IPS-15b (cell line): Measurements from ENCODE around the gene CNN2.

Experiments
- H3K27me3 ChIP-seq: one replicate; pipeline ENCODE4 v1.6.1; 2013; ENCODE audit warnings: low read length; ENCODE audit not compliant: control insufficient read depth, insufficient read depth
- H3K36me3 ChIP-seq: one replicate; pipeline ENCODE4 v1.6.1; 2013; ENCODE audit warnings: low read length; ENCODE audit not compliant: control insufficient read depth, insufficient read depth
- H3K4me1 ChIP-seq: one replicate; pipeline ENCODE4 v1.6.1; 2013; ENCODE audit warnings: mild to moderate bottlenecking, low read length; ENCODE audit not compliant: control insufficient read depth, insufficient read depth
- H3K4me3 ChIP-seq: one replicate; pipeline ENCODE4 v1.5.1; 2013; ENCODE audit warnings: low read depth, low read length
- H3K9ac ChIP-seq: one replicate; pipeline ENCODE4 v1.6.1; 2013; ENCODE audit warnings: low read depth, mild to moderate bottlenecking, low read length
- H3K9me3 ChIP-seq: one replicate; pipeline ENCODE4 v1.6.1; 2013; ENCODE audit warnings: mild to moderate bottlenecking, low read length; ENCODE audit not compliant: control insufficient read depth, insufficient read depth

The CNN2 gene

GRCh38 chr19:1069009-1069779, 42.8 kb downstream of the CNN2 start:
- Histone ChIP-seq H3K36me3 (peaks cover 11% of the 10 kb centered on the region), H3K4me3 (no peak overlapping the region), H3K9ac (no peak overlapping the region), H3K9me3 (no peaks in the 10 kb centered on the region), H3K4me1 (peaks cover 8% of the 10 kb centered on the region), H3K27me3 (peaks cover 3% of the 10 kb centered on the region)

DNA sequence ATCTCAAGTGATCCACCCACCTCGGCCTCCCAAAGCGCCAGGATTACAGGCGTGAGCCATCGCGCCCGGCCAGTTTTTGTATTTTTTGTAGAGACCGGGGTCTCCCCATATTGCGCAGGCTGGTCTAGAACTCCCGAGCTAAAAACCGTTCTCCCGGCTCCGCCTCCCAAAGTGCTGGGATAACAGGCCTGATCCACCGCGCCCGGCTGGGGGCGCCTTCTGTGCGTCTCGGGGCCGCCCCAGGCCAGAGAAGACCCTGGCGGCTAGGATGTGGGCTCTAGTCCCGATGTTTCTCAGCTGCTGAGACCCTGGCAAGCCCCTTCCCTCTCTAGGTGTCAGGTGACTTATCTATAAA, 44.1 kb downstream of the CNN2 start:
- Histone ChIP-seq H3K27me3 (no peaks in the 10 kb centered on the region), H3K9me3 (no peaks in the 10 kb centered on the region), H3K4me3 (peak overlapping the region; percentile 70), H3K4me1 (peaks cover 1% of the 10 kb centered on the region), H3K36me3 (peaks cover 13% of the 10 kb centered on the region), H3K9ac (no peak overlapping the region)

- Histone ChIP-seq H3K36me3 (peaks cover 18% of the 10 kb centered on the region), H3K9ac (no peak overlapping the region), H3K4me1 (no peaks in the 10 kb centered on the region), H3K27me3 (no peaks in the 10 kb centered on the region), H3K9me3 (no peaks in the 10 kb centered on the region), H3K4me3 (peak overlapping the region; percentile 70)
Measured at GRCh38 chr19:1070931-1071791, 44.8 kb downstream of the CNN2 start.

- Histone ChIP-seq H3K4me3 (no peak overlapping the region), H3K9ac (no peak overlapping the region), H3K36me3 (peaks cover 19% of the 10 kb centered on the region), H3K27me3 (no peaks in the 10 kb centered on the region), H3K9me3 (no peaks in the 10 kb centered on the region), H3K4me1 (no peaks in the 10 kb centered on the region)
Measured at GRCh38 chr19:1072371-1073015, 46.1 kb downstream of the CNN2 start.

DNA sequence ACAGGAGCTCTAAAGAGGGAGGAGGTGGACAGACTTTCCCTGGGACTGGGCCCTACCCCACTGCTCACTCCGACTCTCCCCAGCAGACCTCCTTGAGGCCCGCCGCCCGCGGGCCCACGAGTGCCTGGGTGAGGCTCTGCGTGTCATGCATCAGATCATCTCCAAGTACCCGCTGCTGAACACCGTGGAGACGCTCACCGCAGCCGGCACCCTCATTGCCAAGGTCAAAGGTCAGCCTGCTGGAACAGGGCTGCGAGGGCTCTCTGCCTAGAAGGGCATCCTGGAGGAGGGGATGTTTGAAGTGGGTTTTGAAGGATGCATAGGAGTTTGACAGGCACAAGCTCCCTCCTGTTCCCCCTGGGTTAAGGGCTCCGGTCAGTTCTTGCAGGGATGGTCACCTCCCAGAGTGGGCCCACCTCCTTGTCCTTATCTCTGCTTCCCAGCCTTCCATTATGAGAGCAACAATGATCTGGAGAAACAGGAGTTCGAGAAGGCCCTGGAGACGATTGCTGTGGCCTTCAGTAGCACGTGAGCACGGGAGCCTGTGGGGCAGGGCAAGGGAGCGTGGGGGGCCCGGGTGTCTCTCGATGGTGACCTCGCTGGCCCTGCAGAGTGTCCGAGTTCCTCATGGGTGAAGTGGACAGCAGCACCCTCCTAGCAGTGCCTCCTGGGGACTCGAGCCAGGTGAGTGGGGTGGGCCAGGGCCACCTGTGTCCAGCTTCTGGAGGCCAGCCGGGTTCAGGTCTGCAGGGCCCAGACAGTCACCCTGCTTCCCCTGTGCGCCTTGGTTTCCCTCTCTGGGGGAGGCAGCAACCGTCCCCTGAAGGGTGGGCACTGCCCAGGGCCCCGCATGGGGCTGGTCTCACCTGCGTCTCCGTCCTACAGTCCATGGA, 46.9 kb downstream of the CNN2 start:
- H3K4me1 ChIP-seq = no peaks in the 10 kb centered on the region
- no peak overlapping the region for H3K9ac ChIP-seq
- H3K9me3 ChIP-seq = no peaks in the 10 kb centered on the region
- H3K4me3 ChIP-seq = no peak overlapping the region
- H3K27me3 ChIP-seq = no peaks in the 10 kb centered on the region
- H3K36me3 ChIP-seq = peaks cover 21% of the 10 kb centered on the region

DNA sequence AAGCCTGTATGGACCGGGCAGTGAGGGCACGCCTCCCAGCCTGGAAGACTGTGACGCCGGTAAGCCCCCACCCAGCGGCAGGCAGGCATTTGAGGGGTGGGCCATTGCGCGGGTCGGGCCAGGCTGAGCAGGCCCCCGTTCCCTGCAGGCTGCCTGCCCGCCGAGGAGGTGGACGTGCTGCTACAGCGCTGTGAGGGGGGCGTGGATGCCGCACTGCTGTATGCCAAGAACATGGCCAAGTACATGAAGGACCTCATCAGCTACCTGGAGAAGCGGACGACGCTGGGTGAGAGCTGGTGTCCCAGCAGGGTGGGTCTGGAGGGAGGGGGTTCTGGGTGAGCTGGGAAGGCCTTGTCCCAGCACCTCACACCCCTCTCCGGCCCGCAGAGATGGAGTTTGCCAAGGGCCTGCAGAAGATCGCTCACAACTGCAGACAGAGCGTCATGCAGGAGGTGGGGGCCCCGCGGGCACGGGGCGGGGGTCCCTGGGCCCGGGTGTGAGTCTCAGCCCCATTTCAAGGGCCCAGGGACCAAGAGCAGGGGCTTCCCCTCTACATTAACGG, 47.6 kb downstream of the CNN2 start:
- no peaks in the 10 kb centered on the region for H3K9me3 ChIP-seq
- H3K36me3 ChIP-seq = peaks cover 21% of the 10 kb centered on the region
- H3K9ac ChIP-seq = no peak overlapping the region
- no peaks in the 10 kb centered on the region for H3K4me1 ChIP-seq
- H3K4me3 ChIP-seq = no peak overlapping the region
- no peaks in the 10 kb centered on the region for H3K27me3 ChIP-seq

DNA sequence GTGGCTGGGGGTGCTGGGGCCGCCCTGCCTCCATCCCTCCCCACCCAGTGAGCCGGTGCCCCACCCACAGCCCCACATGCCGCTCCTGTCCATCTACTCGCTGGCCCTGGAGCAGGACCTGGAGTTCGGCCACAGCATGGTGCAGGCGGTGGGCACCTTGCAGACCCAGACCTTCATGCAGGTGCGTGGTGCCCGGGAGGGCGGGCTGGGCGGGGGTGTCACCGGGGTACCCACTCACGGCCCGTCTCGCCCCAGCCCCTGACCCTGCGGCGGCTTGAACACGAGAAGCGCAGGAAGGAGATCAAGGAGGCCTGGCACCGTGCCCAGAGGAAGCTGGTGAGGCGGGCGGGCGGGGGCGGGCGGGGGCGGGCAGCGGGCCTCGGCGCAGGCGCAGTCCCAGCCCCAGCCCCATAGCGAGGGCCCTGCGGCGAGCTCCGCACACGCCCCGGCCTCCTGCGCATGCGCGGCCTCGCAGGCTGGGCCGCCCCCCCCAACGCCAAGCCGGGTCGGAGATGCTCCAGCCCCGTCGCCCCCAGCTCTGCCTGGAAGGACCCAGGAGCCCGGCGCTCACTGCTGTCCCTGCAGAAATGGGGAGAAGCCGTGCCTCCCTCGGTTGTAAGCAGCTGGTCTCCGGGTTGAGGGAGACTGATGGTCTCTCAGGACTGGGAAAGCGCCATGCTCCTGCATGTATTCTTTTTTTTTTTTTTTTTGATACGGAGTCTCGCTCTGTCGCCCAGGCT, 48.3 kb downstream of the CNN2 start:
- H3K4me1 ChIP-seq = no peaks in the 10 kb centered on the region
- H3K4me3 ChIP-seq = no peak overlapping the region
- no peaks in the 10 kb centered on the region for H3K27me3 ChIP-seq
- peaks cover 21% of the 10 kb centered on the region for H3K36me3 ChIP-seq
- H3K9ac ChIP-seq = no peak overlapping the region
- H3K9me3 ChIP-seq = no peaks in the 10 kb centered on the region

GRCh38 chr19:1076046-1076386, 49.6 kb downstream of the CNN2 start:
- Histone ChIP-seq H3K4me3 (no peak overlapping the region), H3K27me3 (no peaks in the 10 kb centered on the region), H3K36me3 (peaks cover 34% of the 10 kb centered on the region), H3K9me3 (no peaks in the 10 kb centered on the region), H3K9ac (no peak overlapping the region), H3K4me1 (no peaks in the 10 kb centered on the region)

- no peaks in the 10 kb centered on the region for H3K27me3 ChIP-seq
- H3K9ac ChIP-seq = no peak overlapping the region
- peaks cover 37% of the 10 kb centered on the region for H3K36me3 ChIP-seq
- H3K4me1 ChIP-seq = no peaks in the 10 kb centered on the region
- H3K4me3 ChIP-seq = no peak overlapping the region
- no peaks in the 10 kb centered on the region for H3K9me3 ChIP-seq
Measured at GRCh38 chr19:1076951-1077350, 50.5 kb downstream of the CNN2 start.

GRCh38 chr19:1079566-1080111, 53.2 kb downstream of the CNN2 start:
- Histone ChIP-seq H3K4me3 (no peak overlapping the region), H3K36me3 (peaks cover 43% of the 10 kb centered on the region), H3K9me3 (no peaks in the 10 kb centered on the region), H3K9ac (no peak overlapping the region), H3K27me3 (no peaks in the 10 kb centered on the region), H3K4me1 (no peaks in the 10 kb centered on the region)
